COLO829 (cell line): ENCODE results near the gene NR3C2.

ENCODE experiments used
- DNase-seq: peaks from one replicate; pipeline ENCODE4 v3.0.0; 2012; ENCODE audit warnings: low spot score

The NR3C2 gene

GRCh38 chr4:148072789-148073188 lies 369.4 kb downstream of the NR3C2 start:
- no peak for DNase-seq

DNA sequence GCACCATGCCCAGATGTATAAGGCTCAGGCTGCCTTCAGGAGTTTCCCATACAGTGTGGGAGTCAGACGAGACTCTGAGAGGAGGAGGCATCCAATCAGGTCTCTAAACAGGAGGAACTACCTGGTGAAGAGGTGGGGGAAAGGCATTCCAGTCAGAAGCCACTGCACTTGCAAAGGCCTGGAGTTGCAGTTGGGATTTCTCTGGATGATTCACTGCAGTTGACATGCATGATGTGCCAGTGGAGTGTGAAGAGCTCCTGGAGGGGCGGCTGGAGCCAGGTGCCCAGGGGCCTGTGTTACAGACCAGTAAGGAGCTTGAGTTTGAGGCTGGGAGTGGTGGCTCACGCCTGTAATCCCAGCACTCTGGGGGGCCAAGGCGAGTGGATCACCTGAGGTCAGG lies 371.2 kb downstream of the NR3C2 start:
- DNase-seq = no peak

- DNase-seq = no peak
These were observed 372.4 kb downstream of the NR3C2 start for GRCh38 chr4:148069895-148070178.

GRCh38 chr4:148069086-148069894 lies 372.9 kb downstream of the NR3C2 start:
- DNase-seq = no peak

DNA sequence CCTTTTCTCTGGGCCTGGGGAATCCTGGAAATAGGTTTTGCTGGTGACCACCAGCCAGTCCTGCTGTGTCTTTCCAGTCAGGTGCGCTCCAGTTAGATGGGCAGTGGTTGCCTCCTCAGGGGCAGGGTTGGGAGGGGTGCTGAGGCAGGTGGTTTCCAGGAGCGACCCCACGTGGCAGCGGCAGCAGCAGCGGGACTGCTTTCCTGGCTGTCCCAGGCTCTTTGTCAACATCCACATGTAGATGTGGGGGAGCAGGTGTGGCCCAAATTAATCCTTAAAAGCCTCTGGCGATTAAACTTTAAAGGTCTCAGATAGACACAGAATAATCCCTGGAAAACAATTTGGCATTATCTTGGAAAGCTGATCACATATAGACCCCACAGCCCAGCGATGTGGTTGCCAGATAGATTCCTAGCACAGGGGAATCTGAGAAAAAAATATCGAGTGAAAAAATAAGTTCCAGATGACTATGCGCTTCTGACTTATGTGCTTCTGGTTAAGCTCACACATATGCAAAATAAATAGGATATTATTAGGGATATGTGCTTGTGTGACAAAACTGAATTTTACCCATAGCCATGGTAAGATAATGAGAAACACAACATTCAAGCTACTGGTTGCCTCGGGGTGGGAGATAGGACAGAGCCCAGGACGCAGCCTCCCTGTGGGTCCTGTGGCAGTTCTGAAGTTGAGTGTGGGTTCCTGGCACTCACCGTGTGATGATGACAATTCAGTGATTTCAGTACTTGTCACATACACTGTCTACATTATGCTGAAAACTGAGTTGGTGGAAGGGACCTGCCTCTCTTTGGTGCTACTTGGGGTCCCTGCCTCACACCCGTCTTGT lies 373.9 kb downstream of the NR3C2 start:
- DNase-seq = no peak

- no peak for DNase-seq
These were observed 374.8 kb downstream of the NR3C2 start for GRCh38 chr4:148067301-148067916.

- DNase-seq = no peak
These were observed 377.1 kb downstream of the NR3C2 start for GRCh38 chr4:148065075-148065474.

GRCh38 chr4:148064451-148064850 lies 377.8 kb downstream of the NR3C2 start:
- no peak for DNase-seq

GRCh38 chr4:148062301-148062950 lies 379.8 kb downstream of the NR3C2 start:
- no peak for DNase-seq

DNA sequence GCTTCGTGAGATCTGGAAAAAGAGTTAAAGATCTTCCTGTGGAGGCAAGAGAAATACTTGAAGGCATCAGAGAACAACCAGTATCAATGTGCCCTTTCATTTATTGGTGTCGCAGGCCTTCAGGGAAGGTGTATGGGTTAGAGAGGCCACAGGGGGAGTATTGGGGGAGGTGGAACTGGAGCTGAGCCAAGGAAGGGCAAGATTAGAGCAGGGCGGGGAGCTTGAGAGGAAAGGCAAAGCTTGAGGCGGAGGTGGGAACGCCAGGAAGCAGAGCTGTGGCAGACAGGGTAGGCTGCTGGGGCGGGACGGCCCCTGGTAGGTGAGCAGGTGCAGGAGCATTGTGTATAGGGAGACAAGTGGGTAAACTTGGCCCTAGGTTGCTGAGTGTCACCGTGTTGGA lies 380.4 kb downstream of the NR3C2 start:
- DNase-seq = no peak

DNA sequence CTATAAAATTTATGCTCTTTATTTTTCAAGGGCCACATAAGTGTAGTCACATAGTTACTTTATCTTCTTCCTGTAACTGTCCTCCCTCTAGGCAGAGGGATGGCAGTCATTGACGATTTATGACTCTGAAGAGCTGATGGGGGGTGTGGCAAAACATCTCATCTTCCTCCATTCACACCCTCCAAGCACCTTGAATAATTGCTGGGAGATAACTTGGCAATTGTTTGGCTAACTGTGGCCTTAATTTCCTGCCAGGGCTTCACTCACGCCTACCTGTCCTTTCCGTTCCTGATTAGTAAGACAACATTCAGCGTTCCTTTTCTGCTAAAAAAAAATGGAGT lies 381.1 kb downstream of the NR3C2 start:
- DNase-seq = no peak

GRCh38 chr4:148060264-148061140 lies 381.7 kb downstream of the NR3C2 start:
- no peak for DNase-seq

GRCh38 chr4:148059617-148060180 lies 382.5 kb downstream of the NR3C2 start:
- no peak for DNase-seq

GRCh38 chr4:148057984-148058859 lies 384.0 kb downstream of the NR3C2 start:
- no peak for DNase-seq

- no peak for DNase-seq
These were observed 384.7 kb downstream of the NR3C2 start for GRCh38 chr4:148057516-148057915.

- peak; percentile 33 for DNase-seq
These were observed 385.3 kb downstream of the NR3C2 start for GRCh38 chr4:148056879-148057278.

- DNase-seq = no peak
These were observed 386.4 kb downstream of the NR3C2 start for GRCh38 chr4:148055844-148056243.

DNA sequence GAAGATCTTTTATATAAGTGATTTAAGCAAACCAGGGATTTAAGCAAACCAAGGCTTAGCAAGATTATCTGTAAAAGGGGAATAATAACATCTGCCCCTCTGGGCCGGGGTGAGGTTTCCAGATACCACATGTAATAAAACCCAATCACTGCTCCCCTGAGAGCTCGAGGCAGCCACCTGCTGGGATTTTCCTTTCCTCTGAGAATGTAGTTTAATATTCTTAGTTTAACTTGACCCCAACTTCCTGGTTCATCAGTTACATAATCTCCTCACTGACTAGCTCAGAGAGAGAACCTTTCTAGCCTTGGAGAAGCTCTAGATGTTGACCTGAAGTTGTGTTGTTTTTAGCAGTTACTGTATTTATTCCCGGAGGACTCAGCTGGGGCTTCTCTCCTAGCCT lies 387.9 kb downstream of the NR3C2 start:
- no peak for DNase-seq

DNA sequence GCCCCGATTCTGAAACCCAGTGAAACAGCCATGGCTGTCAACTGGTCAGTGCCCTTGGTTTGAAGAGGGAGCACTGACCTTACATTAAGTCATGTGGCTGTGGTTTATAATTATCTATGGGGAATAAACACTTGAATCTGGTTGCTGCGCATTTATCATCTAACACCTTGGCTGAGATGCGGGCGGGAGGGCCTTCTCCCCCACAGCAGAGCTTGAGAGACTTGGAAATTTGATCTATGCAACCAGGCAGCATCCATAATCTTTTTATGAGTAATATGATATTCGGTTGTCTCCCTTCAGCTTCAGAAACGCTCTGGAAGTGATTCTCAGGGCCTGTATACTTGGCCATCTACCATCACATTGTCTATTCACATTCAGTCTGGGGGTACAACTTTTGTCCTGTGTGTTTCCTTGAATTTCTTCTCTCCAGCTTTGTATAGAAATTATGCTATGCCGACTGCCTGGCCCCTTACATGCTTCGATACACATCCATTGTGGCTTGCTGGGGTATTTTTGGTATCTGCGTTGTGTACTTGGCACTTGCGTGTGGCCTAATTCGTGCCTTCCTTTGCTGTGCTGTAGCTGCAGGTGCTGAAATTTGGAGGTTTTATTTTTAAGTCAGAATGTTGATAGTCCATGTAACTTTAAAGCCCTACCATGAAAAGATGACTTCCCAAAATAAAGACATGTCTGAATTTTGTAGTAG lies 388.8 kb downstream of the NR3C2 start:
- no peak for DNase-seq

DNA sequence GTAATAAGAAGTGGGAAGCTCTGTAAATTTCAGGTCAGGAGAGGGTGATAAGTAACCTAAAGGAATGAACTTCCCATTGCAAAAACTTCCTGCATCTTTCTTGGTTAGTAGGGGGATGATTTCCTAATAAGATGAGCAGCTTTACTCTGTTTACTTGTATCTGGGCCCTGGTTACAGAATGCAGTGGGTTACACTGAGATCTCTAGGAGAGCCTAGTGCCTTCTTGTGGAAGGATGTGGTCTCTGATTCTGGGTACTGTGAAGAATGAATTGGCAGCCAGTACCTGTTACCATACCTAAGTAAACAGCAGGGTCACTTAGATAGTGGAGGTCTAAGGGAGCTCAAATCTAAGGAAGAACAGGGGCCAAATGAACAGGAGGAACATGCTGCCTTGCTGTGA lies 389.8 kb downstream of the NR3C2 start:
- no peak for DNase-seq
